ENCODE data around the gene RNF146.
"Not testable (repeated sequence)": the region's sequence is repeated elsewhere in the genome, so short reads cannot be mapped to it uniquely, and the experiment has no call there.

Gene RNF146, protein sequence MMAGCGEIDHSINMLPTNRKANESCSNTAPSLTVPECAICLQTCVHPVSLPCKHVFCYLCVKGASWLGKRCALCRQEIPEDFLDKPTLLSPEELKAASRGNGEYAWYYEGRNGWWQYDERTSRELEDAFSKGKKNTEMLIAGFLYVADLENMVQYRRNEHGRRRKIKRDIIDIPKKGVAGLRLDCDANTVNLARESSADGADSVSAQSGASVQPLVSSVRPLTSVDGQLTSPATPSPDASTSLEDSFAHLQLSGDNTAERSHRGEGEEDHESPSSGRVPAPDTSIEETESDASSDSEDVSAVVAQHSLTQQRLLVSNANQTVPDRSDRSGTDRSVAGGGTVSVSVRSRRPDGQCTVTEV

DNA sequence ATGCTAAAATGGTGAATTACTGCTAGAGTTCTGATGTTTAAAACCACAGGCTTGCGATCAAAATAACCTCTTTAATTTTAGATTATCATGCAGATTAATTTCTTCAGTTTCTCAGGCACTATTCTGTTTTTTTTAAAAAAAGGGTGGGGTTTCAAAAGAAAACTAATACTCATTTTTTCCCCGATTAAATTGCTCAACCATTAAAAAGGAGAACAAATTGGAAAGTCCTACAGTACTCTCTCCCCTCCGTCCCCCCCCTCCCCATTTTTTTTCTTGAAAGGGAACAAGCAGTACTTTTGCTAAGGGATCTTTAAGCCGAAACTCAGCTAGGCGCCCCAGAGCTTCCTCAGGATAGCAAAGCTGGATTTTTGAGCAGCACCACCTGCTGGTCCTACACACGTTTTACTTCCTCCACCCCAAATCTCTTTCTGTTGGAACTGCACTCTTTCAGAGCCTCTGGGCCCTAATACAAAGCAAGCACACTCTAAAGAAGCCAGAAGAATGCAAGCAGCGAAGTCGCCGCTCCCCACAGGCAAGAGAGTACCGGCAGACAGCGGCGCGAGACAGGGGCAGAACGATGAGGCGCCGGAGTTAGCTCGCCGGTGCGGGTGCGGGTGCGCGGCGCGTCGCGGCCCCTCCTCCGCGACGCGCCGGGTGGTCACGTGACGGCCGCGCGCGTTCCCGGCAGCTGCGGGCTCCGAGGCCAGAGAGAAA, at the start of gene RNF146:
TSS of gene RNF146 (plus strand) at position 687 of the 714 bp plus-strand sequence. CDS start 13,475 bp downstream, outside the sequence.
- peak; percentile 83 for DNase-seq (ENCODE audit: low read depth)

- no peak for DNase-seq (ENCODE audit: low read depth)
Observed at GRCh38 chr6:127219869-127220268, 46.8 kb upstream of the RNF146 start.

DNA sequence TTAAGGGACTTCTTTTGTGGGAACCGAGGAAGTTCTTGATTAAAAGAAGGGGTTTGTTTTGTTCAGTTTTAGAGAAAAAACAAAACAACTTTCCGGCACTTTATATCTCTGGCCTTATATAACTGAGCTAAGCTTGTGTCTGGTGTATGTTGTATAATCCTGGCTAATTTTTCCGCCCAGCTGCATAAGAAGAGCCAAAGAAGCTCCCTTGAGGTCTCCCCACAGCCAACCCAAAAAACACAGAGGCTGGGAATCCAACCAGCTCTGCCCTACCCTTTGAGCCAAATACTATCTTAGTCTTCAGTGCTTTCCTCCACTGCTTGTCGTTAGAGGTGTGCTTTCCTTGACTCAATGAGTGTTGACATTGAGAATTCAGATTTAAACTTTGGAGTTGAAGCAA, 45.5 kb upstream of the RNF146 start:
- no peak for DNase-seq (ENCODE audit: low read depth)

- DNase-seq (ENCODE audit: low read depth), result no peak
Observed at GRCh38 chr6:127222418-127222817, 44.2 kb upstream of the RNF146 start.

- no peak for DNase-seq (ENCODE audit: low read depth)
Observed at GRCh38 chr6:127225497-127225896, 41.2 kb upstream of the RNF146 start.

DNA sequence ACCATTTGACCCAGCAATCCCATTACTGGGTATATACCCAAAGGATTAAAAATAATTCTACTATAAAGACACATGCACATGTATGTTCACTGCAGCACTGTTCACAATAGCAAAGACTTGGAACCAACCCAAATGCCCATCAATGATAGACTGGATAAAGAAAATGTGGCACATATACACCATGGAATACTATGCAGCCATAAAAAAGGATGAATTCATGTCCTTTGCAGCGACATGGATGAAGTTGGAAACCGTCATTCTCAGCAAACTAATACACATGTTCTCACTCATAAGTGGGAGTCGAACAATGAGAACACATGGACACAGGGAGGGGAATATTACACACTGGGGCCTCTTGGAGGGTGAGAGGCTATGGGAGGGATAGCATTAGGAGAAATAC, 32.8 kb upstream of the RNF146 start:
- DNase-seq (ENCODE audit: low read depth), result not testable (repeated sequence)

GRCh38 chr6:127243501-127243900, 23.2 kb upstream of the RNF146 start:
- DNase-seq (ENCODE audit: low read depth), result no peak

DNA sequence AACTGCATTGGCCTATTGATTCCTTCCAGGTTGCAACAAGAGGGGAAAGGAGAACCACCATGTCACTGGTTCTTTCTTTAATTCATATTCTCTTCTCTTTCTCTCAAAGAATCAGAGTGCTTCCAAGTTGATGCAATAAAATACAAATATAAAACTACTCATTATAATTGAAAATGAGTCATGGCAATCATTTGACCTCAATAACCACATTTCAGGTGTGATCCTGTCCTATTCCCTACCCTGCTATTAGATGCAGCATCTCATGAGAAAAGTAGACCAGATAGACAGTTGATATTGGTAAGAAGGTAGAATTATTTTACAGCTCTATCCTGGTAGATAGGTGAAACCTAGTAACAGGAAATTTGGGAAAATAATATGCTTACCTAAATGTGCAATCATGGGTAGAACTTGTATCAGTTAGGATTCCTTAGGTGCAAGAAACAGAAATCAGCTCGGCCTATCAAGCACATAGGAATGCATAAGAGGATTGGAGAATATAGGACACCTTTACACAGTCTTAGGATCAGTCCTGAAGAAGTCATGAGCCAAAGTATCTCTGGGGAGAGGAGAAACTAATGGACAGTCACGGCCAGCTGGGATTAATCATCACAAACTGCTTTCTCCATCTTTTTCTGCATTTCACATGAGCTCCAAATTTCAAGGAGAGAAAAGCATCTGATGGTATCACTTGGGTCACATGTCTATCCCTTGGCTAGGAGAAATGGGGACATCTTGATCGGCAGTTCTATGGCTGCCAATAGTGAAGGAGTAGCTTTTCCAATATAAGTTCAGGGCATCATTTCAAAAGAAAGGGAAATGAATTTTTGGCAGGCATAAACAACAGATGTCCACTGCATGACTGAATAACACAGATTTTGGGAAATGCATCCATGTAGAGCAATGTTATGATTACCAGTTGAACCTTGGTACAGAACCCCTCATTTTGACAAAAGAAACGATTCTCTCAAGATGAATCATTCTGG, 19.3 kb upstream of the RNF146 start:
- DNase-seq (ENCODE audit: low read depth), result no peak

DNA sequence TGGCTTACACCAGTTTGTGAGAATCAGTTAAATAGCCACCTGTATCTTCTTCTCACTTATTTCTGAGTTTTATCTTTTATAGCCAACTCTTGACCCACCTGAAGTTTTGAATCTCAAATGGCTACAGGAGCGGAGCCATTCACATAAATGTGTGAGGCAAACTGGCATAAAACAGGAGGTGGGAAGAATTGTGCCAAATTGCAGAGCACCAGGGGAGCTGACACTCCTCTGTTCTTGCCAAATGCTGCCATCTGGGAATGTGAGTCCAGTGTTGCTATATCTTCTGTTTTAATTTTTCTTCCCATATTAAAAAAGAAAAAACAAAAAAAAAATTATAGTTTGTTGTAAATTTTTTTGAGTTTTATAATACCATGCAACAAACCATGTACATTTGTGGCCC, 17.0 kb upstream of the RNF146 start:
- DNase-seq (ENCODE audit: low read depth), result no peak

DNA sequence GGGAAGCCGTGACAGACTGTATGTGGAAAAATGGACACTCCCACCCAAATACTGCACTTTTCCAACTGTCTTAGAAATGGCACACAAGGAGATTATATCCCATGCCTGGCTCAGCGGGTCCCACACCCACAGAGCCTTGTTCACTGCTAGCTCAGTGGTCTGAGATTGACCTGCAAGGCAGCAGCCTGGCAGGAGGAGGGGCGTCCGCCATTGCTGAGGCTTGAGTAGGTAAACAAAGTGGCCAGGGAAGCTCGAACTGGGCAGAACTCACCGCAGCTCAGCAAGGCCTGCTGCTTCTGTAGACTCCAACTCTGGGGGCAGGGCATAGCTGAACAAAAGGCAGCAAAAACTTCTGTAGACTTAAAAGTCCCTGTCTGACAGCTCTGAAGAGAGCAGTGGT, 11.4 kb upstream of the RNF146 start:
- DNase-seq (ENCODE audit: low read depth), result no peak

DNA sequence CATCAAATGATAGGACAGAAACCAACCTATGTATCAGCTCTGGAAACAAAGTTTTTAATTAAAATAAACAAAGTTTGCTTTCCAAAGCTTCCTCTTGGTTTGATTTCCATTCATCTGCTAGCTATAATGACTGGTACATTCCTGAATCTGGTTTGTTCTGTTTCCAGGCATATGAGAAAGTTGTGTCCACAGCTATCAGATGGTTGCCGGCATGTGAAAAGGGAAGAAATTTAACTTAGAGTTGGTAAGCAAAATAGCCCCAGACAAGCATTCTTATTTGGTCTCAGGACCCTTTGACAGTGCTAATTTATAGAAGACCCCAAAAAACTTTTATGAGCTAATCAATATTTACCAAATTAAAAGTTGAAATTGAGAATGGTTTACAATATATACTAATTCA, 3.8 kb upstream of the RNF146 start:
- no peak for DNase-seq (ENCODE audit: low read depth)

GRCh38 chr6:127263481-127263880, 3.2 kb upstream of the RNF146 start:
- no peak for DNase-seq (ENCODE audit: low read depth)

DNA sequence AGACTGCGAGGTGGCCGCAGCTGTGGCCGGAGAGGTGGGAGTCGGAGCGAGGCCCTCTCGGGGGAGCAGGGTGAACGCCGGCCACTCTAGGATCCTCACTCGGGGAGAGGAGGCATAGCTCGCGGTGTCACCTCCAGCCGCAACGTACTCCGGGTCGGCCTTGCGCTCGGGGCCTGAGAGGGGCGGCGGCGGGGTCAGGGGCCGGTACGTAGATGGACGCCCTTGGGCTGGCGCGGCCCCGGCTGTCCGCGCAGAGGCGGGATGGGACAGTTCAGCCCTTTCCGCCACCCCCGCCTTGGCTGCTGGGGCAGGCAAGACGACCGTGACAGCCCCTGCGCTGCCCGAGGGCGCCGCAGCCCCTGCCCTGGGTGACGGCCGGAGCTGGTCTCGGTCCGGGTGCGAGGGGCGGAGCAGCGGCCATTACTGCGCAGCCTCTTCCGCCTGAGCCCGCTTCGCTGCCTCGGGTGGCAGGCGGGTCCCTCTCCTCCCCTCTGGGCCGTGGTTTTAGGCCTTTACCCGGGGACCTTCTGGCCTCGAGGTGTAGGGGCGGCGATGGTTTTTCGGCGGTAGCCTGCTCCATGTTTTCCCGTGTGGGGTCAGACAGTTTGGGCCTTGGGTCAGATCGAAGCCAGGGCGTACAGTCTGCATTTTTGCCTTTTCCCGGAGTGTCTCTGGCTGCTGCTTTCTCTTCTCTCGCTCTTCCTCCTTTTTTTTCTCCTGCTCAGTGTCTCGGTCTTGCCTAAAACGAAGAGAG, 405 bp downstream of the RNF146 start:
- peak; percentile 67 for DNase-seq (ENCODE audit: low read depth)

GRCh38 chr6:127267646-127268625, 1.3 kb downstream of the RNF146 start:
- peak; percentile 13 for DNase-seq (ENCODE audit: low read depth)

DNA sequence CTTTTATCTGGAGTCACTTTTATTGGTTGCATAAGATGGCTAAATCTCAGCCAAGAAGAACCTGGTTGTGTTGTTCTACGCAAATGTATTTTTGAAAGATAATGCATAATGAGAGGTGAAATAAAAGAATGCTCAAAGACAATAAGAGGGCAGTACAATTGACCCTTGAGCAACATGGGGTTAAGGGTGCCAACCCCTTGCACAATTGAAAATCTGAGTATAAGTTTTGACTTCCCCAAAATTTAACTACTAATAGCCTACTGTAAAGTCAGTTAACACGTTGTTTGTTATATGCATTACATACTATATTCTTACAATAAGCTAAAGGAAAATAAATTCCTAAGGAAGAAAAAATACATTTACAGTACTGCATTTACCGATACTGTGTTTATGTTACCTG, 5.9 kb downstream of the RNF146 start:
- no peak for DNase-seq (ENCODE audit: low read depth)

- no peak for DNase-seq (ENCODE audit: low read depth)
Observed at GRCh38 chr6:127273499-127273898, 6.8 kb downstream of the RNF146 start.

GRCh38 chr6:127276331-127276730, 9.7 kb downstream of the RNF146 start:
- DNase-seq (ENCODE audit: low read depth), result no peak

GRCh38 chr6:127277878-127278843, 11.5 kb downstream of the RNF146 start:
- DNase-seq (ENCODE audit: low read depth), result no peak

DNA sequence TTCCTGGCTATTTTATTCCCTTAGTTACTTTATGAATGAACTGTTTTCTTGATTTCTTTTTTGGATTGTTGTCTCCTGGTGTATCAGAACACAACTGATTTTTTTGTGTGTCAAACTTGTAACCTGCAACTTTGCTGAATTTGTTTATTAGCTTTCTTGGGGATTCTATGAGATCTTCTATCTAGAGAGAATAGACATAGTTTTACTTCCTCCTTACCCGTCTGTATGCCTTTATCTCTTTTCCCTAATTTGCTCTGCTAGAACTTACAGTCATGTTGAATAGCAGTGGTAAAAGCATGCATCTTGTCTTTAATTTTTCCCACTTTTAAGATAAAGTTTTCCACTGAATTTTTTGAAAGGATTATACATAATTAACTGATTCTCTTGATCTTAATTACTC, 13.2 kb downstream of the RNF146 start:
- no peak for DNase-seq (ENCODE audit: low read depth)
